ENCODE measurements around the gene SNX22.
"Not testable (repeated sequence)": the region's sequence is repeated elsewhere in the genome, so short reads cannot be mapped to it uniquely, and the experiment has no call there.

SNX22 gene

GRCh38 chr15:64117759-64118487 is 33.6 kb upstream of the SNX22 start:
- Histone ChIP-seq H3K36me3 (ENCODE audit: control insufficient read depth, insufficient read depth, low read length) (peaks cover 37% of the 10 kb centered on the region), H3K27ac (ENCODE audit: insufficient read depth, low read depth, low read length, poor library complexity, severe bottlenecking) (no peak overlapping the region)

GRCh38 chr15:64120322-64120721 is 31.2 kb upstream of the SNX22 start:
- not testable (repeated sequence) for H3K9me3 ChIP-seq (ENCODE audit: control insufficient read depth, low read length); H3K4me1 ChIP-seq (ENCODE audit: control insufficient read depth, insufficient read depth, low read length); H3K27ac ChIP-seq (ENCODE audit: insufficient read depth, low read depth, low read length, poor library complexity, severe bottlenecking); H3K27me3 ChIP-seq (ENCODE audit: control insufficient read depth, insufficient read depth, low read length, poor library complexity, severe bottlenecking); H3K4me3 ChIP-seq (ENCODE audit: insufficient read depth, low read depth, low read length)
- 92 to 99% methylated on average over 2 of the region's 2 CpGs for WGBS, 2 experiments
- H3K36me3 ChIP-seq (ENCODE audit: control insufficient read depth, insufficient read depth, low read length): peaks cover 31% of the 10 kb centered on the region

More at GRCh38 chr15:64117759-64118487, 33.6 kb upstream of the SNX22 start:
- no peaks in the 10 kb centered on the region for H3K9me3 ChIP-seq (ENCODE audit: control insufficient read depth, low read length)
- no peaks in the 10 kb centered on the region for H3K27me3 ChIP-seq (ENCODE audit: control insufficient read depth, insufficient read depth, low read length, poor library complexity, severe bottlenecking)
- no peak overlapping the region for H3K4me3 ChIP-seq (ENCODE audit: insufficient read depth, low read depth, low read length)
- no peaks in the 10 kb centered on the region for H3K4me1 ChIP-seq (ENCODE audit: control insufficient read depth, insufficient read depth, low read length)
- 96% methylated on average over 5 of the region's 5 CpGs for WGBS, 2 experiments

GRCh38 chr15:64121614-64122013 is 29.9 kb upstream of the SNX22 start:
- no peak overlapping the region for H3K27ac ChIP-seq (ENCODE audit: insufficient read depth, low read depth, low read length, poor library complexity, severe bottlenecking)
- no peaks in the 10 kb centered on the region for H3K27me3 ChIP-seq (ENCODE audit: control insufficient read depth, insufficient read depth, low read length, poor library complexity, severe bottlenecking)
- H3K36me3 ChIP-seq (ENCODE audit: control insufficient read depth, insufficient read depth, low read length): peaks cover 31% of the 10 kb centered on the region
- H3K9me3 ChIP-seq (ENCODE audit: control insufficient read depth, low read length): no peaks in the 10 kb centered on the region
- H3K4me1 ChIP-seq (ENCODE audit: control insufficient read depth, insufficient read depth, low read length): no peaks in the 10 kb centered on the region
- H3K4me3 ChIP-seq (ENCODE audit: insufficient read depth, low read depth, low read length): no peak overlapping the region
- 96 to 100% methylated on average over 2 to 4 of the region's 4 CpGs for WGBS, 2 experiments

GRCh38 chr15:64122444-64122843 is 29.1 kb upstream of the SNX22 start:
- Histone ChIP-seq H3K4me3 (ENCODE audit: insufficient read depth, low read depth, low read length) (no peak overlapping the region), H3K27ac (ENCODE audit: insufficient read depth, low read depth, low read length, poor library complexity, severe bottlenecking) (no peak overlapping the region)
- 92 to 100% methylated on average over 1 of the region's 1 CpG for WGBS, 2 experiments

GRCh38 chr15:64122936-64123351 is 28.6 kb upstream of the SNX22 start:
- no peaks in the 10 kb centered on the region for H3K4me1 ChIP-seq (ENCODE audit: control insufficient read depth, insufficient read depth, low read length)
- peaks cover 37% of the 10 kb centered on the region for H3K36me3 ChIP-seq (ENCODE audit: control insufficient read depth, insufficient read depth, low read length)
- no peaks in the 10 kb centered on the region for H3K27me3 ChIP-seq (ENCODE audit: control insufficient read depth, insufficient read depth, low read length, poor library complexity, severe bottlenecking)
- WGBS, 2 experiments: 98 to 99% methylated on average over 3 of the region's 3 CpGs
- H3K27ac ChIP-seq (ENCODE audit: insufficient read depth, low read depth, low read length, poor library complexity, severe bottlenecking): no peak overlapping the region
- no peak overlapping the region for H3K4me3 ChIP-seq (ENCODE audit: insufficient read depth, low read depth, low read length)
- H3K9me3 ChIP-seq (ENCODE audit: control insufficient read depth, low read length): no peaks in the 10 kb centered on the region

More at GRCh38 chr15:64122444-64122843, 29.1 kb upstream of the SNX22 start:
- Histone ChIP-seq H3K9me3 (ENCODE audit: control insufficient read depth, low read length) (no peaks in the 10 kb centered on the region), H3K36me3 (ENCODE audit: control insufficient read depth, insufficient read depth, low read length) (peaks cover 37% of the 10 kb centered on the region), H3K4me1 (ENCODE audit: control insufficient read depth, insufficient read depth, low read length) (no peaks in the 10 kb centered on the region), H3K27me3 (ENCODE audit: control insufficient read depth, insufficient read depth, low read length, poor library complexity, severe bottlenecking) (no peaks in the 10 kb centered on the region)

- 61 to 65% methylated on average over 3 of the region's 3 CpGs for WGBS, 2 experiments
- H3K4me1 ChIP-seq (ENCODE audit: control insufficient read depth, insufficient read depth, low read length): no peaks in the 10 kb centered on the region
- H3K4me3 ChIP-seq (ENCODE audit: insufficient read depth, low read depth, low read length): no peak overlapping the region
- no peak overlapping the region for H3K27ac ChIP-seq (ENCODE audit: insufficient read depth, low read depth, low read length, poor library complexity, severe bottlenecking)
- H3K36me3 ChIP-seq (ENCODE audit: control insufficient read depth, insufficient read depth, low read length): peaks cover 39% of the 10 kb centered on the region
- no peaks in the 10 kb centered on the region for H3K27me3 ChIP-seq (ENCODE audit: control insufficient read depth, insufficient read depth, low read length, poor library complexity, severe bottlenecking)
- no peaks in the 10 kb centered on the region for H3K9me3 ChIP-seq (ENCODE audit: control insufficient read depth, low read length)
These were observed 25.6 kb upstream of the SNX22 start for GRCh38 chr15:64125978-64126377.

GRCh38 chr15:64127521-64128270 is 23.8 kb upstream of the SNX22 start:
- H3K4me1 ChIP-seq (ENCODE audit: control insufficient read depth, insufficient read depth, low read length): no peaks in the 10 kb centered on the region
- no peak overlapping the region for H3K27ac ChIP-seq (ENCODE audit: insufficient read depth, low read depth, low read length, poor library complexity, severe bottlenecking)
- no peak overlapping the region for H3K4me3 ChIP-seq (ENCODE audit: insufficient read depth, low read depth, low read length)
- H3K27me3 ChIP-seq (ENCODE audit: control insufficient read depth, insufficient read depth, low read length, poor library complexity, severe bottlenecking): no peaks in the 10 kb centered on the region
- WGBS, 2 experiments: 88 to 96% methylated on average over 3 to 6 of the region's 6 CpGs
- no peaks in the 10 kb centered on the region for H3K9me3 ChIP-seq (ENCODE audit: control insufficient read depth, low read length)
- H3K36me3 ChIP-seq (ENCODE audit: control insufficient read depth, insufficient read depth, low read length): peaks cover 38% of the 10 kb centered on the region

GRCh38 chr15:64130159-64130558 is 21.4 kb upstream of the SNX22 start:
- no peak overlapping the region for H3K27ac ChIP-seq (ENCODE audit: insufficient read depth, low read depth, low read length, poor library complexity, severe bottlenecking)
- no peak overlapping the region for H3K4me3 ChIP-seq (ENCODE audit: insufficient read depth, low read depth, low read length)
- peaks cover 43% of the 10 kb centered on the region for H3K36me3 ChIP-seq (ENCODE audit: control insufficient read depth, insufficient read depth, low read length)

GRCh38 chr15:64131547-64131946 is 20.0 kb upstream of the SNX22 start:
- Histone ChIP-seq H3K27ac (ENCODE audit: insufficient read depth, low read depth, low read length, poor library complexity, severe bottlenecking) (no peak overlapping the region), H3K36me3 (ENCODE audit: control insufficient read depth, insufficient read depth, low read length) (peaks cover 45% of the 10 kb centered on the region)
- WGBS, 2 experiments: 93 to 97% methylated on average over 7 of the region's 7 CpGs

More at GRCh38 chr15:64130159-64130558, 21.4 kb upstream of the SNX22 start:
- Histone ChIP-seq H3K4me1 (ENCODE audit: control insufficient read depth, insufficient read depth, low read length) (no peaks in the 10 kb centered on the region), H3K27me3 (ENCODE audit: control insufficient read depth, insufficient read depth, low read length, poor library complexity, severe bottlenecking) (no peaks in the 10 kb centered on the region), H3K9me3 (ENCODE audit: control insufficient read depth, low read length) (no peaks in the 10 kb centered on the region)
- WGBS, 2 experiments: 95 to 96% methylated on average over 3 of the region's 3 CpGs

GRCh38 chr15:64132217-64132616 is 19.3 kb upstream of the SNX22 start:
- WGBS, 2 experiments: 92 to 93% methylated on average over 4 of the region's 4 CpGs

More at GRCh38 chr15:64131547-64131946, 20.0 kb upstream of the SNX22 start:
- no peaks in the 10 kb centered on the region for H3K27me3 ChIP-seq (ENCODE audit: control insufficient read depth, insufficient read depth, low read length, poor library complexity, severe bottlenecking)
- H3K9me3 ChIP-seq (ENCODE audit: control insufficient read depth, low read length): no peaks in the 10 kb centered on the region
- no peaks in the 10 kb centered on the region for H3K4me1 ChIP-seq (ENCODE audit: control insufficient read depth, insufficient read depth, low read length)
- no peak overlapping the region for H3K4me3 ChIP-seq (ENCODE audit: insufficient read depth, low read depth, low read length)

More at GRCh38 chr15:64132217-64132616, 19.3 kb upstream of the SNX22 start:
- H3K36me3 ChIP-seq (ENCODE audit: control insufficient read depth, insufficient read depth, low read length): peaks cover 44% of the 10 kb centered on the region
- H3K27ac ChIP-seq (ENCODE audit: insufficient read depth, low read depth, low read length, poor library complexity, severe bottlenecking): no peak overlapping the region
- H3K27me3 ChIP-seq (ENCODE audit: control insufficient read depth, insufficient read depth, low read length, poor library complexity, severe bottlenecking): no peaks in the 10 kb centered on the region
- H3K4me3 ChIP-seq (ENCODE audit: insufficient read depth, low read depth, low read length): no peak overlapping the region
- H3K4me1 ChIP-seq (ENCODE audit: control insufficient read depth, insufficient read depth, low read length): no peaks in the 10 kb centered on the region
- H3K9me3 ChIP-seq (ENCODE audit: control insufficient read depth, low read length): no peaks in the 10 kb centered on the region

Measured in ectodermal cell (in vitro differentiated cells).